Measurements from ENCODE around the gene IGSF9.

GRCh38 chr1:159940006-159940620, 5.3 kb downstream of the IGSF9 start:
- TF ChIP-seq CTCF (conservative IDR thresholded peaks at IDR 0.05; ENCODE audit: low read depth, low read length) = no peak
- TF ChIP-seq POLR2A (IDR thresholded peaks at IDR 0.05; ENCODE audit: low read depth, low read length) = no peak
- TF ChIP-seq SMC3 (IDR thresholded peaks at IDR 0.05; ENCODE audit: low read depth, low read length) = no peak
- no peak for TF ChIP-seq BHLHE40 (IDR thresholded peaks at IDR 0.05; ENCODE audit: low read depth, low read length)

All from IMR-90 (cell line).